ENCODE results near the gene TAF15. TPM values are rescaled to one million over a fixed set of nuclear protein-coding genes. Genes with fewer than 3 reads are reported as not detected.

The TAF15 gene
- total and polyA plus RNA-seq, 2 donors from 2014 or later: 66.3 to 149 TPM

GRCh38 chr17:35807371-35808144 lies 1.7 kb upstream of the TAF15 start:
- Histone ChIP-seq H3K4me1 (ENCODE audit: control insufficient read depth in 2 of 3, insufficient read depth in 2 of 3, low read depth in 1 of 3, low read length in 3 of 3) (peaks cover 2 to 6% (median 6%) of the 10 kb centered on the region in 3 donors), H3K9me3 (ENCODE audit: control insufficient read depth in 2 of 3, insufficient read depth in 1 of 3, low read length in 3 of 3) (no peaks in the 10 kb centered on the region), H3K36me3 (ENCODE audit: control insufficient read depth in 2 of 3, insufficient read depth in 3 of 3, low read length in 3 of 3) (no peaks in the 10 kb centered on the region), H3K27me3 (ENCODE audit: control insufficient read depth, insufficient read depth, low read length) (no peaks in the 10 kb centered on the region), H3K4me3 (ENCODE audit: low read length in 3 of 3) (no peak overlapping the region), H3K9ac (ENCODE audit: low read length in 3 of 3) (no peak overlapping the region), H3K27ac (ENCODE audit: low read depth in 2 of 2, low read length in 2 of 2) (no peak overlapping the region)
- FAIRE-seq (no peak), DNase-seq (no peak)
- TF ChIP-seq CTCF (IDR thresholded peaks at IDR 0.05; ENCODE audit: borderline replicate concordance, extremely low read depth, insufficient read depth): no peak
- intact Hi-C loops (cut with DNase I): loop anchor here (5.0 kb wide), 1 partner anchor 40 kb away; no protein-coding TSS in a partner anchor

- intact Hi-C loops (cut with DNase I): loop anchor here (5.0 kb wide), 1 partner anchor 41 kb away; no protein-coding TSS in a partner anchor
- Histone ChIP-seq H3K9ac (ENCODE audit: low read length in 3 of 3) (peak overlapping the region; percentile 68 to 95 (median 83)), H3K9me3 (ENCODE audit: control insufficient read depth in 2 of 3, insufficient read depth in 1 of 3, low read length in 3 of 3) (no peaks in the 10 kb centered on the region), H3K27me3 (ENCODE audit: control insufficient read depth, insufficient read depth, low read length) (no peaks in the 10 kb centered on the region), H3K4me1 (ENCODE audit: control insufficient read depth in 2 of 3, insufficient read depth in 2 of 3, low read depth in 1 of 3, low read length in 3 of 3) (peaks cover 2 to 6% (median 6%) of the 10 kb centered on the region in 3 donors), H3K27ac (ENCODE audit: low read depth in 2 of 2, low read length in 2 of 2) (peak overlapping the region; percentile 97), H3K4me3 (ENCODE audit: low read length in 3 of 3) (peak overlapping the region; percentile 88 to 96 (median 94)), H3K36me3 (ENCODE audit: control insufficient read depth in 2 of 3, insufficient read depth in 3 of 3, low read length in 3 of 3) (no peaks in the 10 kb centered on the region)
- no peak for DNase-seq
- no peak for TF ChIP-seq CTCF (IDR thresholded peaks at IDR 0.05; ENCODE audit: borderline replicate concordance, extremely low read depth, insufficient read depth)
- no peak for FAIRE-seq
Measured at GRCh38 chr17:35808240-35808961, 883 bp upstream of the TAF15 start.

GRCh38 chr17:35809855-35810461 lies 674 bp downstream of the TAF15 start:
- H3K4me3 ChIP-seq (ENCODE audit: low read length in 3 of 3): peak overlapping the region; percentile 96 to 98 (median 97)
- H3K9ac ChIP-seq (ENCODE audit: low read length in 3 of 3): peak overlapping the region; percentile 91 to 97 (median 95)
- peaks cover 2 to 6% (median 6%) of the 10 kb centered on the region in 3 donors for H3K4me1 ChIP-seq (ENCODE audit: control insufficient read depth in 2 of 3, insufficient read depth in 2 of 3, low read depth in 1 of 3, low read length in 3 of 3)
- no peak for TF ChIP-seq CTCF (IDR thresholded peaks at IDR 0.05; ENCODE audit: borderline replicate concordance, extremely low read depth, insufficient read depth)
- no peaks in the 10 kb centered on the region for H3K9me3 ChIP-seq (ENCODE audit: control insufficient read depth in 2 of 3, insufficient read depth in 1 of 3, low read length in 3 of 3)
- H3K27me3 ChIP-seq (ENCODE audit: control insufficient read depth, insufficient read depth, low read length): no peaks in the 10 kb centered on the region
- intact Hi-C loops (cut with DNase I): loop anchor here (5.0 kb wide), 1 partner anchor 43 kb away; no protein-coding TSS in a partner anchor
- DNase-seq (peak in 2 of 5 donors; percentile 21 to 27), FAIRE-seq (no peak)
- no peaks in the 10 kb centered on the region for H3K36me3 ChIP-seq (ENCODE audit: control insufficient read depth in 2 of 3, insufficient read depth in 3 of 3, low read length in 3 of 3)
- peak overlapping the region; percentile 97 for H3K27ac ChIP-seq (ENCODE audit: low read depth in 2 of 2, low read length in 2 of 2)

All from kidney (tissue), 14 donors.